Daoy (cell line): ENCODE results near the gene FRK. TPM values are rescaled to one million over a fixed set of nuclear protein-coding genes. Genes with fewer than 3 reads are reported as not detected.
"Not testable (repeated sequence)": the region's sequence is repeated elsewhere in the genome, so short reads cannot be mapped to it uniquely, and the experiment has no call there.

ENCODE experiments used
- DNase-seq: peaks from one replicate; pipeline ENCODE4 v3.0.0-alpha.2; 2015; ENCODE audit warnings: low read depth
- total RNA-seq: library from RNA; depleted of rRNA; stranded (reverse); fragments of >200 nt; shearing (Covaris generic); gene quantifications from 2 replicates; pipeline ENCODE4 v1.2.3, GENCODE V29; 2014

The FRK gene
- total RNA-seq, 1 experiment from 2014 or later: 0.57 TPM

DNA sequence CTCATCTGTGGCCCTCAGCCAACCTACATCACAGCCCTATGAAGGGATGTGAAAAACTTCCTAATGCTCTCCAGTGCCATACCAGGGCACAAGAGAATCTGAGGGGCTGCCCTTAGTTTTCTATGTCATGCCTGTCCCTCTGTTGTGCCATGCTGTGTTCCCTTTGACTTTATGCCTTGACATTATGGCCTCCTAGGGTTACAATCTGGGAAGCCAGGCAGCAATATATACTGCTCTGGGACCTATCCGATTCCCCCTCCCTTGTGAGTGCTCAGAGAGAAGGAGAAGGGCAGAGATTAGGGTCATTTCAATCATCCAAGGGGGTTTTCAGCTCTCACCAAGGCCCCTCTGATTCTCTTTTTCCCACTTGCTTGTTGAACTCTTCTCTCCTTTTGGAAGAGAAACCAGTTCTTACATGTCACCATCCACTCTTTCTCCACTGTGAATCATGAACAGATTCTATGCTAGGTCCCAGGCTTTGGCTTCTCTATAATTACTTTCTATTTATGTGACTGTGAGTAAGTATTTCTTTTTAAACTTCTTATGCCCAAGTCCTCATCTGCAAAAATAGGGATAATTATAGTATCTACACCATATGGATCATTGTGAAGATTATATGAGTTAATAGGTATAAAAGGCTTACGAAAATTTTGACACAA is 14.2 kb upstream of the FRK start:
- DNase-seq: no peak

DNA sequence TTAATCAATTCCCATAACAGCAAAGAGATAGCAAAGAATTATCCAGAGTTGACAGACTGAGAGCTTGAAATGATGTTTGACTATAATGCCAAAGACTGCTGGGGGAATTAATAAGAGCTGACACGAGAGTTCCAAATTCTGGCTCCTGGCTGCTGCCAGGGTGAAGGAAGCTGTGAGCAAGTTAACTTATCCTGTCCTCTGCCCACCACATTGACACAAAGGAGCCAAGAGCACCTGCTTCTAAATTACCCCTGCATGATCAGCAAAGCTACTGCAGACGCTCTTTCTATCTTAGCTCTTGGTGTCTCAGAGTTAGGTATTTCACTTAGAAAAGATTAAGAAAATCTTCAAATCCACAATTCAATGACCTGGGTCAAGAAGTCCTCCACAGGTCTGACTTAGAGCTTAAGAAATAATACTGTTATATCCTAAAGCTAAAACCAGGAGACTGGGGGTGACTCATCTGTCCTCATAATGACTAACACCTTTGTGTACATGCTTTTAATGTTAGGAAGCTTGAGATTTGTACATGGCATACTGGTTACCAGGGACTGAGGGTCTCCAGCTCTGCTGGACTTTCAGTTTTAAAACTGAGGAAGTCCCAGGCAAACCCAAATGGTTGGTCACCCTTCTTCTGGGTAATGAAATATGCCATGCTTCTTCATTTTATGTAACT is 13.2 kb upstream of the FRK start:
- peak; percentile 44 for DNase-seq

DNA sequence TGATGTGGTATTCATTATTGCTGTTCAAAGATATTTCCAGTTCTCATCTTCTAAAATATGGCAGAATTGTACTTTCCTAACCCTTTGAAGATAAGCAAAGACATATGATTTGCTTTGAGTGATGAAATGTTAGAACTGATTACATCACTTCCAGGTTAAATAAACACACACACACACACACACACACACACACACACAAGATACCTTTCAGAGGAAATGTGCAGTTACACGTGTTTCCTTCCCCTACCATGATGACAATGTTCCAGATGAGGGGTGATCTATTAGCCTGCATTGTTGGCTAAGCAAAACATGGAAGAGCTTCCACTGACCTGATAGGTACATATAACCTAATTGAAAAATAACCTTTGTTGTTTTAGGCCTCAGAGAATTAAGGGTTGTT is 11.7 kb upstream of the FRK start:
- no peak for DNase-seq

DNA sequence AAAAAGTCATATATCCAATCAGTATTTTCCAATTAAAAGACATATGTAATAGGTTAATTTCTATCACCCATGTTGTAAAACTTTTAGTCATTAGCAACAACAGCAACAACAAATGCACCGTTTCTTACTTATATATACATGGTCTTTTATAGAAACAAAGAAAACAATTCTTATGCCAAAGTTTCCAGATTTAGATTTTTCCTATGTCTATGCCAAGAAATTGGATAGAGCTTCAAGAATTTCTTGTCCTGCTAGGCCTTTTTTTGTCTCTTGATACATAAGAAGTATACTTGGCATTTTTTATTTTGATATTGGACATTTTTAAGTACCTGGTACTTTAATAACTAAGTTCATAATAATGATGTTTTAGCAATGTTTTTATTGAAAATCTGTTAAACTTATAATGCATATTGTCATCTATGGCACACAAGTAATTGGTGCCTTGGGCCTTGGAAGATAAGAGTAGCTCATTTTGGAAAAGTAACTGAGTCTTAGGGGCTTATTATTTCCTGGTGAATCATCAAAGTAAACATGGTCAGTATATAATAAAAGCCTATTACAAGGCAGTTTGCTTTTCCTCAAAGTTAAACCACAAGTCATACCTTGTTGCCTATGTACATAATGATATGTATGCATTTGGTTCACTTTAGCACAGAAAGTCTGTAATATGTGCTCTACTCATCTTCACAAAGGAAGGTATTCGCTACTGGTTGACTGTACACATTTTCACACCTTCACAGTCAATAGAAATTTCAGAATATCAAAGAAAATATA is 10.1 kb upstream of the FRK start:
- DNase-seq: peak; percentile 8

DNA sequence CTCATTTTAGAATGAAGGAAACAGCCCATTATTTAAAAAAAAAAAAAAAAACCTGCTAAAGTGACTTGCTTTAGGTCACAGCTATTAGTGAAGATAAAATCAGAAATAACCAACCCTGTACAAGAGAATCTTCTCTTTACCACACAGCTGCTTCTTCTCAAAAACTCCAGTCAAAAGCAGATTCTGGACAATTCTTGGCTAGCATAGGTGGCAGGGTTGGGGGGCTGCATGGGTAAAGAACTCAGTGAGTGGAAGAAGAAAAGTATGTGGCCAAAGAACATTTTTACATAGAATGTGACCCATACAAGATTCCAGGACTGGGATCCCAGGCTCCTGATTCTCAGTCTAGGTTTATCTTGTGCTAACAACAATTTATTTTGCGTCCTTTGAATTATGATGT is 9.4 kb upstream of the FRK start:
- no peak for DNase-seq

DNA sequence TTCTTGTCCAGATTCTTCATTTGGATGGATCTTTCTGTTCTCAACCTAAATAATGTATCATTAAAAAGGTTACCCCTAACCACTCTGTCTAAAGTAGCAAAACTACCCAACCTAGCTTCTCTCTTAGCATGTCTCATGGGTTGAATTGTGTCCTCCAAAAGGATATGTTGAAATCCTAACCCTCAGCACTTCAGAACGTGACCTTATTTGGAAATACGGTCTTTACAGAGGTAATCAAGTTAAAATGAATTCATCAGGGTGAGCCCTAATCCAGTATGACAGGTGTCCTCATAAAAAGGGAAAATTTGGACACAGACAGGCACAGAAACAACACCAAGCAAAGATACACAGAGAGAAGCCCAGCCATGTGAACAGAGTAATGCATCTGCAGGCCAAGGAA is 6.1 kb upstream of the FRK start:
- no peak for DNase-seq

DNA sequence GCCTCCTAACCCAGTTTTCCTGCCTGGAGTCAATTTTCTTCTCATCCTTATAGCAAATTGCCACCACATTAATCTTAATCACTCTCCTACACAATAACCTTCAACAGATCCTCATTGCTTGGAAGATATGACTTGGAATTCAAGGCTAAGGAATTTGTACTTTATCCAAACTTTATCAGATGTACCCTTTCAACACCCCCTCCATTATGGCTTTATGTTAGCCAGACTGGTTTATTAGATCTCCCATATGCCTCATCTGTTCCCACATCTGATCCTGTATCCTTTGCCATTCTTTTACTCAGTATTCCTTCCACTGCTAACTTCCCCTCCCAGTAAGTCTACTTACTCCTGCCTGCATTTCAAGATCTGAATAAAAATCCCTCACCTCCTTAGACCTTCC is 4.0 kb upstream of the FRK start:
- no peak for DNase-seq

DNA sequence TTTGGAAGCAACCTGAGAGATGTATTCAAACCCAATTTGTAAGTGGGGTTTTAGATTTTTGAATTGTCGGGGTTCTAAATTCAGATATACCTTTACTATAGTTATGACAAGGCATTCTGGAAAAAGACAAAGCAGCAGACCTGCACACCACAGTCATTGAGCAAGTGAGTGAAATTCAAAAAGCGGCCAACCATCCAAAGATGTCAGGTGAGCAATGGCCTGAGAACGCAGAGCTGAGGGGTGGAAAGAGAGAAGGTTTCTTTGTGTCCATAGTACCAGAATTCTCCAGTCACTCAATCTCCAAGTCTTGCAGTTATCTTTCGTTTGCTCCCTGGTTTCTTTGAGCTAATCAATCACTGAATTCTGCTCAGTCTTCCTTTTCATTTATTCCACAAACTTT is 1.8 kb upstream of the FRK start:
- no peak for DNase-seq

DNA sequence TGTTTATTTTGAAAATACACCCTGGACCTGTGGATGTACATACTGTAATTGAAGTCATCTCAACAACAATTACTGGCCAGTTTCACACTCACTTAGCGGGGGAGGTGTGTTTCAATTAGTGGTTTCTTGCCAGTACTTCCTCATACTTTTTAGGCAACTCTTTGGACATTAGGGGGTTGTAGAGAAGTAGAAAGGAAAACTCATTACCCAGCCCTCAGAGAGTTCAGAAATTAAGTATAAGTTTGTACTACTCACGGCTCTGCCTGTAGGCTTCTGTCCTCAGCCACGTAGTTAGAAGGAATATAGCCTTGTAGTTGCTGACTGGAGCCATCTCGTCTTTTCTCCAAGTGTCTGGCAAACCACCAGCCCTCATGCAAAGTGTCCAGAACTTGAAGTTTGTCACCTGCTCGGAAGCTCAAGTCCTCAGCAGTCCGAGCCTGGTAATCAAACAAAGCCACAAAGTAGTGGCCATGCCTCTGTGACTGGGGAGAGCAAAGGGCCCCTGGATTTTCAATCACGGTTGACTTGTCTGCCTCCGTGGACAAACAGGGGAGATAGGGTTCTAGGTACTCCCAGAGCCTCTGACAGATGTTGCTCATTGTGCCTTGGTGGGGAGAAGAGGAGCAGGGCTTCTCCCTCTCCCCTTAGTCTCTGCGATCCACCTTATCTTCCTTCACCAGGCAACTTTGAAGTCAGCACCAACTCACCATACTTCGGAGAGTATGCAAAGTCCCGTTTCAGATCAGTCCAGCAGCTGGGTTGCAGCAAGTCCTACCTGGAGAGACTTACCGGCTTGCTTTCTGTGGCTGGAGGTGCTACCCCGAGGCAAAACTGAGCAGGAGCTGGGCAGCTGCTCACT is 749 bp downstream of the FRK start:
- DNase-seq: peak; percentile 50

DNA sequence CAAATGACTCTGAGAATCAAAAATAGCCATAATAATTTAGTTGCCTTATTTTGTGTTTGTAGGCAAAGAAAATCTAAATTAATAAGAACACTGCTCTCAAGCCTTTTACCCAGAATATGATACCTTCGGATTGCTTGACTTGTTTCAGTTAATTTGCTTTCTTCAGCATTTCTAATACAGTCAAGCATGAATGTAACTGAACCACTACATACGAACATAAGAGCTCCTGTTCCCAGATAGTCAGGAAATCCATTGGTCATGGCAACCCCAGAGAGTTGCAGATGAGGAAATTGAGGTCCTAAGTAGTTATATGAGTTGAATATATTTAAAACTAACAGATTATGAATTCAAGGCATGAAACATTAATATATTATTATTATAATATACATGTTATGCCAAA is 2.9 kb downstream of the FRK start:
- DNase-seq: no peak

DNA sequence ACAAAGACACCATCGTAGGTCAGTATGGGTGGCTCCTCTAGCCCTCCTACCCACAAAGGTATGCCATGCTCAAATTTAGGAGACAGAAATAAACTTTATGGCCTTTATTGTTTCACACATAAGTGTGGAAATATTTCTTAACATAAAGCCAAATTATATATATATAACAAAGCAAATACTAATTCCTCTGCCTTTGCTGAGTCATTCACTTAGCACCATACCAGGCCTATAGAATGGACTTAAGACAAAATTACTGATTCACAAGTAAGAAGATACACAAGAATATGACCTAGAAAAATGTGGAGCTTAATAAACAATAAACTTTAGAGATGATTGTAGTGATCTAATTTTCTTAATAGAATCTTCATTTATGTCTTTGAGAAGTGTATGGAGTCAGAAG is 5.2 kb downstream of the FRK start:
- no peak for DNase-seq

DNA sequence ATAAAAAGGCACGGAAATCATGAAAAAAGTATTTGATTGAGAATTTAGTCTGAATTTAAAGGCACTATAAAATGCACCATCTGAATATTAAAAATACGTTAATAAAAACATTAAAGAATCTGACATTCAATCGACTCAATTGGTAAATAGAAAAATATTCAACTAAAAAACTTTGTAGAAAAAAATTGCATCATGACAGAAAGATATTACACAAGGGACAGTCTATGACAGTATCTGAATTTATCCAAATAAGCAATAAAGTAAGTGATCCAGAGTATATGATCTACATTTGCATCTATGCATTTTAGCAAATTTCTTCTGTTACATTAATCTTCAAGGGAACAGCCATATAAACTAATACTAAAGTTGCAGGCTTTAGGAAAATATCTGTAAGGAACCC is 9.4 kb downstream of the FRK start:
- DNase-seq: no peak

DNA sequence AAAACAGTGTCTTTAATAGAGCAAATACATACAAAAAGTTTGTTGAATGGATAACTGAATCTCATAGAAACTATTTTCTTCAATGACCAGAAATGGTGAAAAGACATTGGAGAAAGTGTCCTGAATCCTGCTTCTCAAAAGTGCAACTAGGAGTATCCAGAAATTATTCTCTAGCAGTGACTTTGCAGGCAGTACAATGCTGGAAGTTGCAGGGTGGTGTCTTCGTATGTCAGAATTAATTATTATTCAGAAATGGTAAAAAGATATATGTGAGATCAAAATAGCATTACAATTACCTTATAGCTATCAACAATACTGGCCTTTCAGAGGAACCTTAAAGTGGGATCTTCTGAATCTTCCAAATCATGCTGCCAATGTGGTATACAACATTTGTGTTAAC is 10.0 kb downstream of the FRK start:
- DNase-seq: no peak

DNA sequence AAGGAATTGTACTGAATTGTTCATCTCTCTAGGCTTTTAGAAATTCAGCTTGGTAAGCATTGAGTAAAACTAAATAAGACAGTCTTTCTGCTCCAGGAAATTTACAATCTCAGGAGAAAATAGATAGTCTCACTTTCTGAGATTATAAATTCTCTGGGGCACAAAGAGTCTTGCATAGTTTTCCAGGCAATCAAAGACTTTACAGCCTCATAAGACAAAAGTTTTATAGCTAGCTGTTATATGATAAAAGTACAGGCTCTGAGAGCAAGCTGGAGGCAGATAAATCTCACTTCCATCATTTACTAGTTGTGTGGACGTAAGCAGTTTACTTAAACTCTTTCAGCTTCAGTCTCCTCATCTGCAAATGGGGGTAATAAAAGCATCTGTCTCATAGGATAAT is 11.4 kb downstream of the FRK start:
- no peak for DNase-seq

DNA sequence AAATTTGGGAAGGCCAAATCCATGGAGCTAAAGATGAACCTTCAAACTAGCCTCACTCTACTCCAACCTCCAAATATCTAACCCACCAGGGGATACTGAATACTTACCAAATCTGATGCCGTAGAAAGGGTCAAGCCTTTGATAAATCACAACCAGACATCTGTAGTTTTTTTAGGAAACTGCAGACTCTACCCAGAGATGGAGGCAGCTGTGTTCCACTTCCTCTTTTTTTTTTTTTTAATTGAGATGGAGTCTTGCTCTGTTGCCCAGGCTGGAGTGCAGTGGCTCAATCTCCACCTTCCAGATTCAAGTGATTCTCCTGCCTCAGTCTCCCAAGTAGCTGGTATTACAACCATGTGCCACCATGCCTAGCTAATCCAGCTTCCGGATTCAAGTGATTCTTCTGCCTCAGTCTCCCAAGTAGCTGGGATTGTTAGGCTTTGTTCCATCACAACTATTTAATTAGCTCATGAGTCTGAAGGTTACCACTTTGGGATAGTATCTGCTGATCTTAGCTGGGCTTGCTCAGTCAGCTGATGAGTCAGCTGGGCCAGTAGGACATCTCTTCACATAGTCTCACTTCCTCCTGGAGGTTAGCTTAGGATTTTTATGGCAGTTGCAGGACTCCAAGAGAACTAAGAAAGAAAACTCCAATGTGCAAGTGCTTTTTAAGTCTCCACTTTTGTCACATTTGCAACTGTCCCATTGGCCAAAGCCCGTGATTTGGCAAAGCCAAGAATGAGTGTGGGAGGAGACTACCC is 13.3 kb downstream of the FRK start:
- DNase-seq: no peak

DNA sequence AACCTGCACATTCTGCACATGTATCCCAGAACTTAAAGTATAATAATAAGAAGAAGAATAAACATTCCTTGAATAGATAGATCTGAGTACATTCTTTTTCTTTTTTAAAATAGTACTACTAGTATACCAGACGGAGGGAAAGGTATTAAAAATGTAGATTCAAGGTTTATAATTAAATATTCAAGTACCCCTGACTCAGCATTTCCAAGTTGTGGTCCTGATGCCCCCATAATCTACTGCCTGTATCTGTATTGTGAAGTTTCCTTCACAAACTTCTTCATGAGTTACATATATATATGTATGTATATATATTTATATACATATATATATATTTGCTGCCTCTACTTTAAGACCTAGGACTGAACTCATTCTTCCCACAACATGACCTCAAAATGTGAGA is 14.0 kb downstream of the FRK start:
- no peak for DNase-seq

DNA sequence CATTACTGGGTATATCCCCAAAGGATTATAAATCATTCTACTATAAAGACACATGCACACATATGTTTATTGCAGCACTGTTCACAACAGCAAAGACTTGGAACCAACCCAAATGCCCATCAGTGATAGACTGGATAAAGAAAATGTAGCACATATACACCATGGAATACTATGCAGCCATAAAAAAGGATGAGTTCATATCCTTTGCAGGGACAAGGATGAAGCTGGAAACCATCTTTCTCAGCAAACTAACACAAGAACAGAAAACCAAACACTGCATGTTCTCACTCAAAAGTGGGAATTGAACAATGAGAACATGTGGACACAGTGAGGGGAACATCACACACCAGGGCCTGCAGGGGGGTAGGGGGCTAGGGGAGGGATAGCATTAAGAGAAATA is 14.4 kb downstream of the FRK start:
- not testable (repeated sequence) for DNase-seq

DNA sequence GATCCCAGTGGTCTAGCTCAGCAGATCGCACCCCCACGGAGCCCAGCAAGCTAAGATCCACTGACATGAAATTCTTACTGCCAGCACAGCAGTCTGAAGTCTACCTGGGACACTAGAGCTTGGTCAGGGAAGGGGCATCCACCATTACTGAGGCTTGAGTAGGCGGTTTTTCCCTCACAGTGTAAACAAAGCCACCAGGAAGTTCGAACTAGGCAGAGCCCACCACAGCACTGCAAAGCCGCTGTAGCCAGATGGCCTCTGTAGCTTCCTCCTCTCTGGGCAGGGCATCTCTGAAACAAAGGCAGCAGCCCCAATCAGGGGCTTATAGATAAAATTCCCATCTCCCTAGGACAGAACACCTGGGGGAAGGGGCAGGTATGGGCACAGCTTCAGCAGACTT is 18.8 kb downstream of the FRK start:
- no peak for DNase-seq

DNA sequence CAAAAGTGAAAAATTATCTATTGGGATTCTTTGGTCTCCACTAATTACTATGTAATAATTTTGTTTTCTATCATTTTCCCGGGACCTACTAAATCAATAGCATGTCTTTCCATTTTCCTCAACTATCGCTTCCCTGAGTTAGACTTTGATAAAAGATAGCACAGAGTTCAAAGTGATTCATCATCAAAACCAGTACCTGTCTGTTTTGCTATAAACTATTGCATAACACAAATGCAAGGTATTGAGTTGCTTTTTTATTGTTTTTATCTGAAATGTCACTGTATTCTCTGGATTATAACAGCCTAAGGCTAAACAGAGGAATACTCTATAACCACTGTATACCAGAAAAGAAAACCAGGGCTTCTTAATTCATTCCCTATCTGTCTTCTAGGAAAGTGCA is 19.7 kb downstream of the FRK start:
- no peak for DNase-seq

DNA sequence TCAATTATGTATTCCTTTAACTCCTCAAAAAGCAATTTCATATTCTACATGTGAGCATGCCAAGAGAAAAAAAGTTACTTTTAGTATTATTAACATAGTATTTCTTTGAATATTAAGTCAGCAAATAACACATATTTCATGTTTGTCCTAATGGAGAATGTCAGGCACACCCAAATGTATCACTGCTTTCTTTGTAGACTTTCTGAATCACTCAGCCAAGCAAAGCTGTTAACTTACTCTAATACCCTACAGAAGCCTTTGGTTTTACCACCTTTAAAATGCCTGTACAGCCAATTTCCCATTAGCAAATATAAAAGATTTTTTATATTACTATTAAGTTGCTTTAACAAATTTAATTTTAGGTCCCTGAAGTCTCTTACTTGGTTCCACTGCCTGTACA is 23.8 kb downstream of the FRK start:
- no peak for DNase-seq

DNA sequence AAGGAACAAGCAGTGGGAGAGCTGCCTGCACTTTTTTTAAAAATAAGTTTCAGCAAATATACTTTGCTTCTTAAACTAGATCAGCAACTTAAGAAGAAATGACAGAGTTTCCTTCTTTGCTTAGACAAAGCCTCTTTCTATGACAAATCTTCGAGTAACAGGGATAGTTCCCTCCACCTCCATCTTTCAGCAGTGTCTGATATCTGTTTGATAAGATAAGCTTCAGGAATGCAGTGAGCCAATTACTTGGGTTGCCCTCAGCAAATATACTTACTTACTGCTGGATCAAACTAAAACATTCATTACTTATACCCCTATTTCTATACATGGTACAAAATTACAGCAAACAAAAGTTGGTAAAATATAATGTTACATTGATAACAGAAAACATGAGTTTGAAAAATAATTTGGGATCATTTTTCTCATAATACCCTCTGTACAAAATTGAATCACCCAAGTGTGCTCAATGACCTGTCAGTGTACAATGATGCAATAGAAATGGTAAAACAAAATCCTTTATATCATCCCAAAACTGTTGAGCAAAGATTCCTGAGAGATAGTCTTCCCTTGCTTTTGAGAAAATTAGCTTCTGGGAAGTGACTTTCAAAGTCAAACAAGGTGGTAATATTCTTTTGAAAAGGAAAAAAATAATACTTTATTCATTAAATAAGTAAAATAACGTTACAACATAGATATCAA is 24.5 kb downstream of the FRK start:
- DNase-seq: no peak
